Transverse colon (tissue), 4 donors: ENCODE data around the gene AGAP1.

ENCODE experiments used
- EP300 ChIP-seq: sonication (generic); formaldehyde crosslinking; IDR thresholded peaks from one replicate; pipeline ENCODE4 v1.6.1; 2017; ENCODE audit warnings: antibody characterized with exemption, low read depth
- POLR2A ChIP-seq: fragments of 450-650 bp; IDR thresholded peaks from one replicate; pipeline ENCODE4 v1.6.1; 2016; ENCODE audit warnings: antibody characterized with exemption, mild to moderate bottlenecking, moderate library complexity
- POLR2AphosphoS5 ChIP-seq, 3 donors: sonication (generic); formaldehyde crosslinking; IDR thresholded peaks; one replicate each; pipeline ENCODE4 v1.6.1; 2016; ENCODE audit warnings: antibody characterized with exemption in 3 of 3
- TF ChIP-seq, protein P1 (sequence below), 5 experiments: fragments of 200-600 bp in 3 of 5; fragments of 450-650 bp in 2 of 5; sonication (generic) in 3 of 5; IDR thresholded peaks; 1 replicate in 2 of 5; 2 replicates in 3 of 5; pipeline ENCODE4 v1.5.1; 2016 to 2017; ENCODE audit warnings: antibody characterized with exemption in 5 of 5, inconsistent platforms in 3 of 5, mild to moderate bottlenecking in 2 of 5, moderate library complexity in 1 of 5

DNA sequence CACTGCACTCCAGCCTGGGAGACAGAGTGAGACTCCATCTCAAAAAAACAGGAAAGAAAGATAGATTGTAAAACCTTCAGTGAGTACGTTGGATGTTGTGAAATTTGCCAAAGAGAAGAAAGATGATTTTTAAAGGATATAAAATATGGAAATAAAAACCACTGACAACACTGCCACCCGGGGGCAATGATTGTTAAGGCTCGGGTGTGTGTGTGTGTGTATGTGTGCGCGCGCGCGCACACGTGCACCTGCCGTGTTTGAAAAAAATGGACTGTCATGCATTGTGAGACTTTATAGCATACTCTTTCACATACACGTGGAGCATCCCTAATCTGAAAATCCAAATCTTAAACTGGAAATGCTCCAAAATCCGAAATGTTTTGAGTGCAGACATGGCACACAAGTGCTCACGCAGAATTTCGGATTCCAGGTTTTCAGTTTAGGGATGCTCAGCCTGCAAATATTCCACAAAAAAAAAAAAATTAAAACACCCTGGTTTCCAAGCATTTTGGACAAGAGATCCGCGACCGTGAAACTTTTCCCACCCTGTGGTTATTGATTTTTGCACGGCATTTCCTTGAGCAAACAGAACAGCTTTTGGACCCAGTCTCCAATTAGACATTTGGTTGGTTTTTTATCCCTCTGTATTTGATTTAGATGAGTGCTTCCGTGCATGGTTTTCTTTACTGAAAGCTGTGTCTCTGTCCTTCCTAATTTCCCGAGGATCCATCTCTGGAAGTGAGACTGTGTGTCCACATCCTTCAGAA is 269.2 kb downstream of the AGAP1 start:
- TF ChIP-seq, protein P1, sequence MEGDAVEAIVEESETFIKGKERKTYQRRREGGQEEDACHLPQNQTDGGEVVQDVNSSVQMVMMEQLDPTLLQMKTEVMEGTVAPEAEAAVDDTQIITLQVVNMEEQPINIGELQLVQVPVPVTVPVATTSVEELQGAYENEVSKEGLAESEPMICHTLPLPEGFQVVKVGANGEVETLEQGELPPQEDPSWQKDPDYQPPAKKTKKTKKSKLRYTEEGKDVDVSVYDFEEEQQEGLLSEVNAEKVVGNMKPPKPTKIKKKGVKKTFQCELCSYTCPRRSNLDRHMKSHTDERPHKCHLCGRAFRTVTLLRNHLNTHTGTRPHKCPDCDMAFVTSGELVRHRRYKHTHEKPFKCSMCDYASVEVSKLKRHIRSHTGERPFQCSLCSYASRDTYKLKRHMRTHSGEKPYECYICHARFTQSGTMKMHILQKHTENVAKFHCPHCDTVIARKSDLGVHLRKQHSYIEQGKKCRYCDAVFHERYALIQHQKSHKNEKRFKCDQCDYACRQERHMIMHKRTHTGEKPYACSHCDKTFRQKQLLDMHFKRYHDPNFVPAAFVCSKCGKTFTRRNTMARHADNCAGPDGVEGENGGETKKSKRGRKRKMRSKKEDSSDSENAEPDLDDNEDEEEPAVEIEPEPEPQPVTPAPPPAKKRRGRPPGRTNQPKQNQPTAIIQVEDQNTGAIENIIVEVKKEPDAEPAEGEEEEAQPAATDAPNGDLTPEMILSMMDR (IDR thresholded peaks at IDR 0.05): no peak
- TF ChIP-seq POLR2A (no peak), EP300 (no peak), POLR2AphosphoS5 (IDR thresholded peaks at IDR 0.05) (no peak)
